ENCODE results near the gene CCL22. TPM values are rescaled to one million over a fixed set of nuclear protein-coding genes. Genes with fewer than 3 reads are reported as not detected.

Gene CCL22
- total RNA-seq, 1 experiment from 2014 or later: not detected

DNA sequence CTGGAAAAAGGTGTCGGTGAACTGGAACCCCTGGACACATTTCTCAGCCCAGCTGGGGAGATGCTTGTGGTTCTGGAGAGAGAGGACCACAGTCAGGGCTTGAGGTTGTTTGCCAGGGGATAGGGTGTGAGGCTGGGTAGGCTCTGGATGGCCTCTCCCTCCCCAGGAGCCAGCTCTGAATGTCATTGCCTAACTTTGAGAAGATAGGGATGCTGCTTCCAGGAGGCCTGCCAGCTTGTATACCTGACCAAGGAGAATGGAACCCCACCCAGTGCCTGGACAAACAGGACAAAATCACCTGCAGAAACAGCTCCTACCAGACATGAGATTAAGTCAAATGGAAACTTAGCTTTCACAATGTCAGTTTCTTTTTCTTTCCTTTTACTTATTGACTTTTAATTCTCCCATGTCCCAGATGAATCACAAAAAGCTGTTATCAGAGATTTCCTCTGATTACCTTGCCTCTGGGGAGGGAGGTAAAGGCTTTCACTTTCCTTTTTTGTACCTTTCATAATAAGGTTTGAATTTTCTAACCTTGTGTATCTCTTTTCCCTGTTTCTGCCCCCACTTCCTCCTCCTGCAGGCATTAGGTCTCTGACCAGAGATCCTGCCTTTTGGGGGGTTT is 44.3 kb upstream of the CCL22 start:
- H3K36me3 ChIP-seq (ENCODE audit: insufficient read depth, low read length, poor library complexity, severe bottlenecking): no peaks in the 10 kb centered on the region
- BruUV-seq (replicated peaks): no TSS peak
- CTCF ChIA-PET: no interaction called here
- intact Hi-C loops (cut with micrococcal nuclease; ENCODE audit: unreplicated experiment): no loop called here
- DNase-seq (ENCODE audit: low spot score): no peak
- no peak overlapping the region for H3K27ac ChIP-seq (ENCODE audit: low read depth, low read length, poor library complexity, severe bottlenecking)
- no peaks in the 10 kb centered on the region for H3K27me3 ChIP-seq (replicated peaks; ENCODE audit: insufficient read depth, low read depth, low read length, poor library complexity)
- TF ChIP-seq CTCF (conservative IDR thresholded peaks at IDR 0.05; ENCODE audit: low read depth, low read length): no peak
- no peak for TF ChIP-seq EZH2 (IDR thresholded peaks at IDR 0.05; ENCODE audit: borderline replicate concordance, low read depth, low read length, poor library complexity, severe bottlenecking)
- H3K4me1 ChIP-seq (ENCODE audit: insufficient read depth, low read length, poor library complexity, severe bottlenecking): no peaks in the 10 kb centered on the region
- POLR2A ChIA-PET (ENCODE audit: low non-redundant PET): interaction anchor here (0.5 kb wide), 1 partner anchor 13 kb away, joined by 3 read pairs; no protein-coding TSS in a partner anchor
- no peaks in the 10 kb centered on the region for H3K9me3 ChIP-seq (ENCODE audit: low read depth, low read length, poor library complexity, severe bottlenecking)
- H3K4me3 ChIP-seq (ENCODE audit: low read depth, low read length, poor library complexity, severe bottlenecking): no peak overlapping the region

GRCh38 chr16:57315416-57315815 is 43.2 kb upstream of the CCL22 start:
- Histone ChIP-seq H3K4me1 (ENCODE audit: insufficient read depth, low read length, poor library complexity, severe bottlenecking) (no peaks in the 10 kb centered on the region), H3K27ac (ENCODE audit: low read depth, low read length, poor library complexity, severe bottlenecking) (no peak overlapping the region), H3K9me3 (ENCODE audit: low read depth, low read length, poor library complexity, severe bottlenecking) (no peaks in the 10 kb centered on the region), H3K27me3 (replicated peaks; ENCODE audit: insufficient read depth, low read depth, low read length, poor library complexity) (no peaks in the 10 kb centered on the region), H3K4me3 (ENCODE audit: low read depth, low read length, poor library complexity, severe bottlenecking) (no peak overlapping the region), H3K36me3 (ENCODE audit: insufficient read depth, low read length, poor library complexity, severe bottlenecking) (no peaks in the 10 kb centered on the region)
- POLR2A ChIA-PET (ENCODE audit: low non-redundant PET): no interaction called here
- no peak for DNase-seq (ENCODE audit: low spot score)
- CTCF ChIA-PET: no interaction called here
- BruUV-seq (replicated peaks): no TSS peak
- TF ChIP-seq CTCF (conservative IDR thresholded peaks at IDR 0.05; ENCODE audit: low read depth, low read length) (no peak), EZH2 (IDR thresholded peaks at IDR 0.05; ENCODE audit: borderline replicate concordance, low read depth, low read length, poor library complexity, severe bottlenecking) (no peak)
- intact Hi-C loops (cut with micrococcal nuclease; ENCODE audit: unreplicated experiment): no loop called here

- intact Hi-C loops (cut with micrococcal nuclease; ENCODE audit: unreplicated experiment): no loop called here
- Histone ChIP-seq H3K9me3 (ENCODE audit: low read depth, low read length, poor library complexity, severe bottlenecking) (no peaks in the 10 kb centered on the region), H3K27ac (ENCODE audit: low read depth, low read length, poor library complexity, severe bottlenecking) (no peak overlapping the region), H3K4me1 (ENCODE audit: insufficient read depth, low read length, poor library complexity, severe bottlenecking) (no peaks in the 10 kb centered on the region), H3K27me3 (replicated peaks; ENCODE audit: insufficient read depth, low read depth, low read length, poor library complexity) (no peaks in the 10 kb centered on the region), H3K36me3 (ENCODE audit: insufficient read depth, low read length, poor library complexity, severe bottlenecking) (no peaks in the 10 kb centered on the region), H3K4me3 (ENCODE audit: low read depth, low read length, poor library complexity, severe bottlenecking) (no peak overlapping the region)
- CTCF ChIA-PET: no interaction called here
- BruUV-seq (replicated peaks): no TSS peak
- TF ChIP-seq EZH2 (IDR thresholded peaks at IDR 0.05; ENCODE audit: borderline replicate concordance, low read depth, low read length, poor library complexity, severe bottlenecking) (no peak), CTCF (conservative IDR thresholded peaks at IDR 0.05; ENCODE audit: low read depth, low read length) (no peak)
- DNase-seq (ENCODE audit: low spot score): no peak
- POLR2A ChIA-PET (ENCODE audit: low non-redundant PET): no interaction called here
These were observed 42.1 kb upstream of the CCL22 start for GRCh38 chr16:57316390-57317017.
